Hepatocyte (in vitro differentiated cells): ENCODE measurements around the gene IQGAP2. TPM values are rescaled to one million over a fixed set of nuclear protein-coding genes. Genes with fewer than 3 reads are reported as not detected.

Source experiments
- DNase-seq: peaks from one replicate; pipeline ENCODE4 v3.0.0-alpha.2; 2016; ENCODE audit warnings: low spot score
- H2AFZ ChIP-seq: fragments of 200-600 bp; sonication (generic); 2 replicates; pipeline ENCODE4 v1.6.0; 2016; ENCODE audit warnings: antibody characterized with exemption, mild to moderate bottlenecking
- H3K27ac ChIP-seq: fragments of 200-600 bp; sonication (generic); 2 replicates; pipeline ENCODE4 v1.5.1; 2016; ENCODE audit warnings: mild to moderate bottlenecking
- H3K27me3 ChIP-seq: fragments of 200-600 bp; sonication (generic); 2 replicates; pipeline ENCODE4 v1.6.1; 2016
- H3K36me3 ChIP-seq: fragments of 200-600 bp; sonication (generic); replicated peaks from 2 replicates; pipeline ENCODE4 v1.5.1; 2016; ENCODE audit warnings: low read depth; ENCODE audit not compliant: insufficient read depth
- H3K4me1 ChIP-seq: fragments of 200-600 bp; sonication (generic); 2 replicates; pipeline ENCODE4 v1.5.1; 2016; ENCODE audit warnings: mild to moderate bottlenecking, moderate library complexity; ENCODE audit not compliant: insufficient read depth
- H3K4me2 ChIP-seq: fragments of 200-600 bp; sonication (generic); 2 replicates; pipeline ENCODE4 v1.6.0; 2016
- H3K4me3 ChIP-seq: fragments of 200-600 bp; sonication (generic); 2 replicates; pipeline ENCODE4 v1.5.1; 2016; ENCODE audit warnings: mild to moderate bottlenecking
- H3K79me2 ChIP-seq: fragments of 200-600 bp; sonication (generic); 2 replicates; pipeline ENCODE4 v1.6.0; 2017; ENCODE audit warnings: mild to moderate bottlenecking
- H3K9me2 ChIP-seq: fragments of 200-600 bp; sonication (generic); replicated peaks from 2 replicates; pipeline ENCODE4 v1.6.0; 2017; ENCODE audit warnings: mild to moderate bottlenecking; ENCODE audit not compliant: insufficient read depth
- H3K9me3 ChIP-seq: fragments of 200-600 bp; sonication (generic); 2 replicates; pipeline ENCODE4 v1.5.1; 2016; ENCODE audit warnings: low read depth, mild to moderate bottlenecking
- H4K20me1 ChIP-seq: fragments of 200-600 bp; sonication (generic); 2 replicates; pipeline ENCODE4 v1.6.0; 2016; ENCODE audit warnings: mild to moderate bottlenecking; ENCODE audit not compliant: insufficient read depth, poor library complexity, severe bottlenecking
- CTCF ChIP-seq: fragments of 200-600 bp; sonication (generic); IDR thresholded peaks from 2 replicates; pipeline ENCODE4 v1.5.1; 2016; ENCODE audit warnings: antibody characterized with exemption, mild to moderate bottlenecking; ENCODE audit not compliant: poor library complexity
- EZH2 ChIP-seq: fragments of 200-600 bp; sonication (generic); IDR thresholded peaks from 2 replicates; pipeline ENCODE4 v1.6.1; 2016; ENCODE audit warnings: antibody characterized with exemption, mild to moderate bottlenecking, borderline replicate concordance
- EZH2phosphoT487 ChIP-seq: fragments of 200-600 bp; sonication (generic); IDR thresholded peaks from one replicate; pipeline ENCODE4 v1.6.1; 2018; ENCODE audit warnings: antibody characterized with exemption, mild to moderate bottlenecking, low read depth, moderate library complexity; ENCODE audit not compliant: unreplicated experiment, severe bottlenecking
- WGBS: methylation state at CpG from one replicate; pipeline ENCODE4 v1.1.6; 2016; ENCODE audit warnings: low lambda C conversion rate; ENCODE audit errors: missing lambda C conversion rate; 5-methylcytosine and 5-hydroxymethylcytosine counted together
- polyA plus RNA-seq: library from polyadenylated mRNA; unstranded; fragments of >200 nt; fragmentation: Nextera tagmentation; extraction: Ambion mirVana; gene quantifications from 2 replicates; pipeline ENCODE4 v1.2.1, GENCODE V29; 2016
- total RNA-seq: library from RNA; depleted of rRNA; stranded (reverse); fragments of >200 nt; gene quantifications from 2 replicates; pipeline ENCODE4 v1.2.3, GENCODE V29; 2014

IQGAP2 gene
- total and polyA plus RNA-seq, 2 experiments from 2014 or later = 37.2 to 78.9 TPM

GRCh38 chr5:76524868-76525267, 121.8 kb downstream of the IQGAP2 start:
- Histone ChIP-seq H2AFZ (no peak overlapping the region), H3K4me1 (peaks cover 48% of the 10 kb centered on the region), H3K36me3 (no peaks in the 10 kb centered on the region), H3K79me2 (peaks cover 32% of the 10 kb centered on the region), H3K4me3 (no peak overlapping the region), H3K9me2 (no peaks in the 10 kb centered on the region), H3K27ac (no peak overlapping the region), H4K20me1 (no peaks in the 10 kb centered on the region), H3K27me3 (no peaks in the 10 kb centered on the region), H3K4me2 (no peak overlapping the region), H3K9me3 (no peaks in the 10 kb centered on the region)
- 45% methylated on average over 2 of the region's 2 CpGs for WGBS
- TF ChIP-seq EZH2 (no peak), EZH2phosphoT487 (no peak), CTCF (no peak)
- DNase-seq = no peak

GRCh38 chr5:76525956-76526355, 122.9 kb downstream of the IQGAP2 start:
- no peak overlapping the region for H2AFZ ChIP-seq
- DNase-seq = no peak
- H3K9me3 ChIP-seq = no peaks in the 10 kb centered on the region
- TF ChIP-seq EZH2phosphoT487 = no peak
- no peak for TF ChIP-seq CTCF
- TF ChIP-seq EZH2 = no peak
- H3K27ac ChIP-seq = no peak overlapping the region
- no peaks in the 10 kb centered on the region for H3K9me2 ChIP-seq
- no peak overlapping the region for H3K4me2 ChIP-seq
- no peaks in the 10 kb centered on the region for H4K20me1 ChIP-seq
- no peak overlapping the region for H3K4me3 ChIP-seq
- no peaks in the 10 kb centered on the region for H3K36me3 ChIP-seq
- 94% methylated on average over 2 of the region's 2 CpGs for WGBS
- no peaks in the 10 kb centered on the region for H3K27me3 ChIP-seq
- H3K4me1 ChIP-seq = peaks cover 46% of the 10 kb centered on the region
- H3K79me2 ChIP-seq = peaks cover 34% of the 10 kb centered on the region

- Histone ChIP-seq H3K4me1 (peaks cover 36% of the 10 kb centered on the region), H3K4me2 (peak overlapping the region; percentile 21)
These were observed 124.0 kb downstream of the IQGAP2 start for GRCh38 chr5:76526950-76527583.

More at GRCh38 chr5:76526950-76527583, 124.0 kb downstream of the IQGAP2 start:
- peak overlapping the region; percentile 15 for H3K27ac ChIP-seq
- no peaks in the 10 kb centered on the region for H3K9me3 ChIP-seq
- no peak overlapping the region for H3K4me3 ChIP-seq
- H3K27me3 ChIP-seq = no peaks in the 10 kb centered on the region
- no peaks in the 10 kb centered on the region for H3K9me2 ChIP-seq
- H3K79me2 ChIP-seq = peaks cover 35% of the 10 kb centered on the region
- no peak for DNase-seq
- no peaks in the 10 kb centered on the region for H4K20me1 ChIP-seq
- no peak overlapping the region for H2AFZ ChIP-seq
- TF ChIP-seq CTCF (no peak), EZH2 (no peak), EZH2phosphoT487 (no peak)
- H3K36me3 ChIP-seq = no peaks in the 10 kb centered on the region
- 37% methylated on average over 2 of the region's 2 CpGs for WGBS
